NCI-H1105 (cell line): ENCODE results near the gene EFNA3.

ENCODE experiments used
- DNase-seq: peaks from one replicate; lab custom pipeline; 2025; lab: John Stamatoyannopoulos, UW

The EFNA3 gene

DNA sequence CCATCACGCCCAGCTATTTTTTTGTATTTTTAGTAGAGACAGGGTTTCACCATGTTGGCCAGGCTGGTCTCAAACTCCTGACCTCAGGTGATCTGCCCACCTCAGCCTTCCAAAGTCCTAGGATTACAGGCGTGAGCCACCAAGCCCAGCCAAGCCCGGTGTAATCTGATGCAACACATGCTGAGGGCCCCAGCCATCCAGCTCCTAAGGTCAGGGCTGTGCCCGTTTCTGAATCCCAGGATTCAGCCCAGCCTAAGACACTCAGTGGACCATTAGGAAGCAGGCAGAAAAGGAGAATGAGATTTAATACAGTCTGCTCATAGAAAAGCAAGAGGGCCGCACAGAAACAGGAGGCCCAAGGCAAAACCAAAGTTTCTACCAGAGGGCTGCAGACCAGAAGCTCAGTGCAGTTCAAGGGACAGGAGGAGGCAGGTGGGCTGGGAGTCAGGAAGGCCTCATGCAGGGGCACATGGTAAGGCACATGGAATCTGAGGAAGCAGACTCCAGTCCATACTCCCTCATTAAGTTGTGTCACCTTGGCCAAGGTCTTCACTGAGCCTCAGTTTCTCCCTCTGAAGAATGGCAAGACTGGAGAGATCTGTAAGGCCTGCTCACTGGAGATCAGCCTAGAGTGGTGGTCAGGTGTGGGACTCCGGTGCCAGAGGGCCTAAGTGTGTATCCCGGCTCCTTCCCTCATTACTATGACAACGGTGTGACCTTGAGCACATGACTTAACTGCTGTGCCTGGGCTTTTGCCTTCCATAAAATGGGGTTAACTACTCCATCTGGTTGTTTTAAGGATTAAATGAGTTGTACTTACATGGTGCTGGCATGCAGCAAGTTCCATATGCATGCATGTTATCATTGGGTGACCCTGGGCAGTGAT is 29.9 kb upstream of the EFNA3 start:
- no peak for DNase-seq

- no peak for DNase-seq
Observed at GRCh38 chr1:155049651-155050559, 28.7 kb upstream of the EFNA3 start.

DNA sequence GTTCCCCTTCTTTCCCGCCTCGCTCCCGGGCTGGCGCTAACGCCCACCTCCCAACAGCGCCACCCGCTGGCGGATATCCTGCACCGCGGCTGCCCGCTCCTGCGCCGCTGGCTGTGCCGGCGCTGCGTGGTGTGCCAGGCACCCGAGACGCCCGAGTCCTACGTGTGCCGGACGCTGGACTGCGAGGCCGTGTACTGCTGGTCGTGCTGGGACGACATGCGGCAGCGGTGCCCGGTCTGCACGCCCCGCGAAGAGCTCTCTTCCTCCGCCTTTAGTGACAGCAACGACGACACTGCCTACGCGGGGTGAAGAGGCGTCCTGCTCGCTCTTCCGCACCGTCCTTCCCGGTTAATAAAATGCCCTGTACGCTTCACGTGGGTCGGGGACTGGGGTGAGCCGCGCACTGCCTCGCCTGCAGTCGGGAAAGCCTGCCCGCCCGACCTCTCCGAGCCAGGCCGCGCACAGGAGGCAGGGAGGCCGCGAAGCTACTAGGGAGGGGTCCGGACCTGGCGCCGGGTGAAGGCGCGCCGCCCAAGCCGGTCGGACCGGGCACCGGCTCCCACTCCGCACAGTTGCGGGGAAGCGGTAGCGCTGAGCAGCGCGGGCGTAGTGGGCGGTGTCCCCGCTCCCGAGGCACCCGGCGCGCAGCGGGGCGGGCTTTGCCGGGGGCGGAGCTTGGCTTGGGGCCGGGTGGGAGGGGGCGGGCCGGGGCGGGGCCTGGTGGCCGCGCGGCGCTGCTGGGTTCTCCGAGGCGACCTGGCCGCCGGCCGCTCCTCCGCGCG is 27.9 kb upstream of the EFNA3 start, which contains the start of gene ADAM15:
Gene ADAM15, plus strand, starts transcription at position 757 of the 782 bp plus-strand sequence. CDS start 71 bp downstream, outside the sequence.
- peak; percentile 51 for DNase-seq

- DNase-seq = no peak
Observed at GRCh38 chr1:155051342-155051776, 27.3 kb upstream of the EFNA3 start.

- peak; percentile 52 for DNase-seq
Observed at GRCh38 chr1:155051777-155052398, 26.7 kb upstream of the EFNA3 start.

DNA sequence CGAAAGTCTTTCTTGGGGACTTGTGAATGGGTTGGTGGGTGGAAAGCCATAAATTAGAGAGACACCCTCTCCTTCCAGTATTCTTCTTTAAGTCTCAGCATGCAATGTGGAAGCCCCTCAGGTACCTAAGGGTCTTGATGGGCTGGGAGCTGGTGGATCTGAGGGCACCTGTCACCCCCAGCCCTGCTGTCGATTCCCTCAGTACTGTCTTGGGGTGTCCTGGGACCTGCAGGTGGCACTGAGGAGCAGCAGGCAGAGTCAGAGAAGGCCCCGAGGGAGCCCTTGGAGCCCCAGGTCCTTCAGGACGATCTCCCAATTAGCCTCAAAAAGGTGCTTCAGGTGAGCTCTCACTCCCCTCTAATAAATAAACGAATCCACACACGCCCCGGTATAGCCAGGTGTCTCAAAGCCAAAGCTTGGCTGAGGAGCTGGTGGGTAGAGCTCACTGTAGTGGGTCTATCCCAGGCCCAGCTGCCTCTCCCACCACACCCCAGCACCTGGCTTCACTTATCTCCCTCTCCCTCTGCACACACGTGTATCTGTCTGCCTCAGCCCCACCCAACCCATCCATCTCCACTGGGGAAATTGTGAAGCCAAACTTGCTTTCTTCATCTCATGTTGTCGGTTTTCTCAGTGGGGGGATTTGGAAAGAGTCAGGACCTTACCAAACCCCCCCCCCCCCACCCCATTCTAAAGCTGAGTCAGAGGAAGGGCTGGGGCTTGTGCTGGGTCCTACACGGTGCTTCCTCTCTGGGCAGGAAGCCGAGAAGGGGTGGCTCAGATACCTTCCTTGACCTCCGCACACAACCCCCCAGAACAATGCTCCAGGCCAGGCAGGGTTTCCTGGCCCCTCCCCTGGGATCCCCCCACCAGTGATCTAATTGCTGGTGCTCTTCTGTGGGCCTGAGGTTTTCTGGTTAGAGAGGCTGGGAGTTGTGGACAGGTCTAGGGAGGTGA is 25.9 kb upstream of the EFNA3 start:
- DNase-seq = peak; percentile 47

DNA sequence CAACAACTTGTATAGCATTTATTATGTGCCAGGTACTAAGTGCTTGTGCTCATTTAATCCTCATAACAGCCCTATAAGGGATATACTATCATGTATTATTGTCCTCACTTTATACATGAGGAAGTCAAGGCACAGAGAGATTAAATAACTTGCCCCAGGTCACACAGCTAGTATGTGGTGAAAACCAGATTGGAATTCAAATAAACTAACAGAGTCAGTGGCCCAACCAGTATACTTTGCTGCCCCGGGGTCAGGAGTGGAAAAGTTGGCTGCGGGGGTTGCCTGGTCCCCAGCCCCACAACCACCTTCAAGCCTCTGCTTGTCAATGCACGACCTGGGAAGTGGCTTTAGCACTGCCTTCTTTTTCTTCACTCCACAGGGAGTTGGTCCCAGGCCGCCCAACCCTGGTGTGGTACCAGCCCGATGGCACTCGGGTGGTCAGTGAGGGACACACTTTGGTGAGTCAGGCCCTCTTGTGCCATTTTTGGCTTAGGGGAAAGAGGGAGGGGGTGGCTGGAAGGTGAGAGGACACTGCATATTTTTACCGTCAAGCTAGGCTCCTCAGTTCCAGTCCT is 25.0 kb upstream of the EFNA3 start:
- DNase-seq = no peak

- DNase-seq = no peak
Observed at GRCh38 chr1:155057104-155057503, 21.5 kb upstream of the EFNA3 start.

GRCh38 chr1:155057788-155058211 is 20.8 kb upstream of the EFNA3 start:
- DNase-seq = no peak

GRCh38 chr1:155060736-155061135 is 17.9 kb upstream of the EFNA3 start:
- DNase-seq = no peak

DNA sequence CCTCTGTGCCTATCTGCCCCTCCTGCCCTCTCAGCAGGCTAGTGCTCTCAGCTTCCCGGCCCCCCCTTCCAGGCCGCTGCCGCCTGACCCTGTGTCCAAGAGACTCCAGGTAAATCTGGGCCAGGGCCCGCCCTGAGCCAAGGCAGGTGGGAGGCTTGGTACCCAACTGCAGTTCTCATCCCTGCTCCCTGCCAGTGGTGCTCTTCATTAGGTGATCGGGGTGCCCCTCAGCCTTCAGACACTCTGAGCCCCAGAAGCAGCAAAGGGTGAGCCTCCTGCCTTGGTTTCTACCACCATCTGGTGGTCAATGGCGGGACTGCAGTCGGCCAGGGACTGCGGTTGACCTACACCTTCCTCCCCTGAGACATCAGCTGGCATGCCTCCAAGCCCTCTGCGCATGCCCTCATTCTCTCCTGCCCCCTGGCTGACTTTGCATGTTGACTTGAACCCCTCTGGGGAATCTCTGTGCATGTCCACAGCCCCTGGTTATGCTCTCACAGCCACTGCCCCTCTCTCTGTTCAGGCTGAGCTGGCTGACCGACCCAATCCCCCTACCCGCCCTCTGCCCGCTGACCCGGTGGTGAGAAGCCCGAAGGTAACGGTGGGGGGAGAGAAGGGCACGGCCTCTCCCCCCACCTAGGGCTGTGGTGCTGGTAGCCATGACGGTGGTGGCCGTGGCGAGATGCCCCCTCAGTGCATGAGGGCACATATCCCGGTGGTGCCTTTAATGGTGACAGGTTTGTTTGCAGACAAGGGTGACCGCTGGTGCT is 17.1 kb upstream of the EFNA3 start:
- peak; percentile 94 for DNase-seq

DNA sequence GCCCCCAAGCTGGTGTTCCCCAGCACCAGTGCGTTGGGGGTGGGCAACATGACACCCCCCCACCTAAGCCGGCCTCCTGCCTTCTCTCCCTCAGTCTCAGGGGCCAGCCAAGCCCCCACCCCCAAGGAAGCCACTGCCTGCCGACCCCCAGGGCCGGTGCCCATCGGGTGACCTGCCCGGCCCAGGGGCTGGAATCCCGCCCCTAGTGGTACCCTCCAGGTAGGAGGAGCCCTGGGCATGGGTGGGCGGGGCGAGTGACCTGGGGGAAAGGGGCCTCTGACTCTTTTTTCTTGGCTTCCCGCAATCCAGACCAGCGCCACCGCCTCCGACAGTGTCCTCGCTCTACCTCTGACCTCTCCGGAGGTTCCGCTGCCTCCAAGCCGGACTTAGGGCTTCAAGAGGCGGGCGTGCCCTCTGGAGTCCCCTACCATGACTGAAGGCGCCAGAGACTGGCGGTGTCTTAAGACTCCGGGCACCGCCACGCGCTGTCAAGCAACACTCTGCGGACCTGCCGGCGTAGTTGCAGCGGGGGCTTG is 16.4 kb upstream of the EFNA3 start:
- peak; percentile 39 for DNase-seq

DNA sequence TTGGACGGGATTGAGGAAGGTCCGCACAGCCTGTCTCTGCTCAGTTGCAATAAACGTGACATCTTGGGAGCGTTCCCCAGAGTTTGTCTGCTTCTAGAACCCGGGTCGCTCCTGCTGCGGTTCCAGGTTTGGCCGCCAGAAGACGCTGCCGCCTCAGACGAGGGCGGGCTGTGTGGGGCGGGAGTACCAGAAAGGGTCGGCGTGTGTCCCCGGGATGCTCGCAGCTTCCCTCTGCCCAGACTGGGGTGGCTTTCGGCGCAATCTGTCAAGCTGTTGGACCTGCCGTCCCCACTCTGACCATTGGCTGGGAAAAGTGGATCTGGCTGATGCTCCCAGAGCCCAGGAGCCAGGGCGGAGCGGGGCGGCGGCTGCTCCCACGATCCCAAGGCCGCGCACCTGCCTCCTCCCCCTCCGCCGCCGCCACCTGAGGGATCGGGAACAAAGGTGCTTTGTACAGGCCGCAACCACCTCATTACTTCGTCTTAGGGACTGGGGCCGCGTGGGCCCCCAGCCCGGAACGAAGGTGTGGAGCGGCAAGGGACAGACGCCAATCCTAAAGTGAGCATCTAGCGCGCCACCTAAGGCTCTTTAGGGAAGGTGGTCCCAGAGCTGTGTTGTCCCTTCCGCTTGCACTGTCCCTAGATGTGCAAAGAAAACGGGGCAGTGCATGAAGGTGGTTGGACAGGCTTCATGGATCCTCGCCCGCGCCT is 15.8 kb upstream of the EFNA3 start:
- DNase-seq = peak; percentile 73

DNA sequence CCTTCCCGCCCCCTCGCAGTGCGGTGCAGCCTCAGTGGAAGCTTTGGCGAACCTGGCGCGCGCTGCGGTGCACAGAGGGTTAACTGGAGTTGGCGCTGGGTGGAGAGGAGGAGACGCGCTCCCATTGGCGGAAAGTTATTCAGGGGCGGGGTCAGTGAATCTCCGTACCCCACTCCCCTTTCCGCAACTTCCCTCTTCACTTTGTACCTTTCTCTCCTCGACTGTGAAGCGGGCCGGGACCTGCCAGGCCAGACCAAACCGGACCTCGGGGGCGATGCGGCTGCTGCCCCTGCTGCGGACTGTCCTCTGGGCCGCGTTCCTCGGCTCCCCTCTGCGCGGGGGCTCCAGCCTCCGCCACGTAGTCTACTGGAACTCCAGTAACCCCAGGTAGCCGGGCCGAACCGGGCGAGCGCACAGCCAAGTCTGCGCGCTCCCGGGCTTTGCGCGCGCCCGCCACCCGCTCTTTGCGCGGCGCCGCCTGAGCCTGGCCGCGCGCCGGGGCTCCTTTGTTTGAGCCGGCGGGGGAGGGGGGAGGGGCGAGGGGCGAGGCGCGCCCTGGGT is 15.0 kb upstream of the EFNA3 start, which contains the start of gene EFNA4:
Gene EFNA4, plus strand, starts transcription at position 191 of the 561 bp plus-strand sequence. Its CDS starts 84 bp downstream, at position 275.
- DNase-seq = peak; percentile 82

GRCh38 chr1:155064111-155064831 is 14.4 kb upstream of the EFNA3 start:
- peak; percentile 27 for DNase-seq

DNA sequence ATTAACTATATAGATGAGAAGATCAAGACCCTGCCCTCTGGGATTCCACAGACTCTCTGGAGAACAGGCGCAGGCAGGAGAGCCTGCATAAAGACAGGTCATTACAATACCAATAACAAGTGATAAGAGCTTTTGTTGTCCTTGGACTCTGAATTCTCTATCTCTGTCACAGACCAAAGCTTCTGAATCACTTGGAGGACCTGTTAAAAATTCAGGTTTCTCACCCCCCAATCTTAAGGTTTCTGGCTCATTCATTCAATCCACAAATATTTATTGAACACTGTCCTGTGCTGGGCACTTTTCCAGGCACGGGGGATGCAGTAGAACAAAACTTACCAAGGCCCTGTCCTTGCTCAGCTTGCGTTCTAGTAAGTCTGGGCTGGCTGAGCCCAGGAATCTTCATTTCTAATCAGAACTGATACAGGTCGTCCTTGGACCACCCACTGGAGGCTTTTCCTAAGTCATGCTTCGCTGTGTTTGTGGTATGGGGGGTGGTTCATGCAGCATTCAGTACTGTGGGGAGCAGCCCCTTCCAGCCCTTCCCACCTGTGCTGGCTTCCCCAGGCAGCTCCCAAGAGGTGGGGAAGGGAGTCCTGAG is 13.7 kb upstream of the EFNA3 start:
- no peak for DNase-seq
